BE2C (cell line): ENCODE measurements around the gene DCLK1.

Source experiments
- DNase-seq: peaks from one replicate; pipeline ENCODE4 v3.0.0-alpha.2; 2020
- H3K27me3 ChIP-seq: fragments of 250-450 bp; sonication (Bioruptor Pico); 2 replicates; pipeline ENCODE4 v1.5.1; 2020; ENCODE audit warnings: mild to moderate bottlenecking
- H3K36me3 ChIP-seq: fragments of 250-450 bp; sonication (Bioruptor Pico); 2 replicates; pipeline ENCODE4 v1.5.1; 2020; ENCODE audit warnings: mild to moderate bottlenecking
- H3K4me1 ChIP-seq: fragments of 250-450 bp; sonication (Bioruptor Pico); 2 replicates; pipeline ENCODE4 v1.5.1; 2020
- H3K4me3 ChIP-seq: 2 replicates; pipeline ENCODE4 v1.5.1; 2011; ENCODE audit warnings: low read depth, low read length
- H3K9me3 ChIP-seq: fragments of 250-450 bp; sonication (Bioruptor Pico); 2 replicates; pipeline ENCODE4 v1.5.1; 2020
- CTCF ChIP-seq: IDR thresholded peaks from 2 replicates; pipeline ENCODE4 v1.5.1; 2012; ENCODE audit warnings: mild to moderate bottlenecking, low read depth, low read length

DCLK1 gene

DNA sequence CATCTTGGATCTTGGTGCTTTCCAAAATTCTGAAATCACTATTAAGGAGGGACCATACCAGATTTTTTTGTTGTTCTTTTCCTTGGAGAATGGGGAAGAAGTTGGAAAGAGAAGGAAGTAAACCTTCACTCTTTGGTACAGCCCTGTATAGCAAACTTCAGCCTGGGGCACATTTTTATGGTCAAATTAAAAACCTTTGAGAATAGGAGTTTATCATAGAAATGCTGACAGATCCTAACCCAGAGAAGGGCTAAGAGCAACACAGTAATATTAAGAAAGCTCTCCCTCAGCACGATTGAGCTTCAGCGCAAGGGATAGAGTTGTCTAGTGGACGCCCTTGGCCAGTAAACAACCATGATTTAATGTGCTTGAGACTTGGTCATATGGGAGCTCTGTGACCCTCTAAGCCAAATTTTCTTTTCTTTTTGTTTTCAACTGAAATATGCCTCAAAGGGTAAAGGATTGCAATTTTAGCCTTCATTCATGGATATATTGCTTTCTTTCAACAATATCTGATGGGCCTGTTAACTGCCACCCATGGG is 360.4 kb downstream of the DCLK1 start:
- H3K4me3 ChIP-seq, result no peak overlapping the region
- no peaks in the 10 kb centered on the region for H3K27me3 ChIP-seq
- no peak for DNase-seq
- peaks cover 10% of the 10 kb centered on the region for H3K4me1 ChIP-seq
- no peaks in the 10 kb centered on the region for H3K9me3 ChIP-seq
- H3K36me3 ChIP-seq, result no peaks in the 10 kb centered on the region
- no peak for TF ChIP-seq CTCF

- H3K4me3 ChIP-seq, result no peak overlapping the region
- H3K36me3 ChIP-seq, result no peaks in the 10 kb centered on the region
- H3K4me1 ChIP-seq, result peaks cover 5% of the 10 kb centered on the region
- TF ChIP-seq CTCF, result no peak
- DNase-seq, result no peak
- no peaks in the 10 kb centered on the region for H3K9me3 ChIP-seq
- no peaks in the 10 kb centered on the region for H3K27me3 ChIP-seq
Observed at GRCh38 chr13:35769812-35770211, 361.4 kb downstream of the DCLK1 start.

DNA sequence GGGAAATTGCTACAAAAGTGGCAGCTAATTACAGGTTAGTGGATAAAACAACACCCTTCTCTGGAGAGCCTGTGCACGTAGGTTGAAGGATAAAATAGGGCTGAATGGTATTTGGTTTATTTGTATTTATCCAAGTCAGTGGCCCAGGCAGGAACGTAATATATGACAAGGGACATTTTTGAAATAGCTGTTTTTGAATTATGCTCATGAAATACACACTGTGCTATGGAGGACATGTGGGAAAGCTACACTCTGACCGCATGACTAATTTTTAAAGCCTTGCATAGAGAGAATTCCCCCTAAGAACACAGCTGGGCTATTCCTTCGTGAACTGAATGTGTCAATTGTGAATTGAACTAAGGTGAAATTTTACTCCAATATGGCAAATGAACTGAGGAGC is 362.6 kb downstream of the DCLK1 start:
- no peak for TF ChIP-seq CTCF
- no peak for DNase-seq
- Histone ChIP-seq H3K27me3 (no peaks in the 10 kb centered on the region), H3K9me3 (no peaks in the 10 kb centered on the region), H3K4me1 (peaks cover 5% of the 10 kb centered on the region), H3K36me3 (no peaks in the 10 kb centered on the region), H3K4me3 (no peak overlapping the region)

DNA sequence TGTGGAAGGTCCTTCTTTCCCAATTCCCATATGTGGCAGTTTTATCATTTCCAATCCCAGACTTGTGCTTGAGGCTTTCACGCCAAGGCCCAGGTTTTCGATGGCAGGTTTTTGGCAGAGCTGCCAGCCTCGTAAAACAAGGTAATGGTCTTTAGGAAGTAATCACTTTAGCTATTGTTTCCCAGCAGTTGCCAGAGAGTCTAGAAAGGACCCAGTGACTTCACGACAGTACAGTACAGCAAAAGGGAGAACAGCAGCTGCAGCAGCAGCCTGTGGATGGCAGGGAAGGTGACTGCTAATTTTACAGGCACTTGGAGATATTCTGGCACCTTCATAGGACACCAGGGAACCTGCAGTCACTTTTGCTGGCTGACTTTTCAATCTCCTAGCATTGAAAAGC is 363.1 kb downstream of the DCLK1 start:
- Histone ChIP-seq H3K27me3 (no peaks in the 10 kb centered on the region), H3K4me3 (no peak overlapping the region), H3K36me3 (no peaks in the 10 kb centered on the region), H3K9me3 (no peaks in the 10 kb centered on the region), H3K4me1 (peaks cover 5% of the 10 kb centered on the region)
- TF ChIP-seq CTCF, result no peak
- DNase-seq, result no peak

DNA sequence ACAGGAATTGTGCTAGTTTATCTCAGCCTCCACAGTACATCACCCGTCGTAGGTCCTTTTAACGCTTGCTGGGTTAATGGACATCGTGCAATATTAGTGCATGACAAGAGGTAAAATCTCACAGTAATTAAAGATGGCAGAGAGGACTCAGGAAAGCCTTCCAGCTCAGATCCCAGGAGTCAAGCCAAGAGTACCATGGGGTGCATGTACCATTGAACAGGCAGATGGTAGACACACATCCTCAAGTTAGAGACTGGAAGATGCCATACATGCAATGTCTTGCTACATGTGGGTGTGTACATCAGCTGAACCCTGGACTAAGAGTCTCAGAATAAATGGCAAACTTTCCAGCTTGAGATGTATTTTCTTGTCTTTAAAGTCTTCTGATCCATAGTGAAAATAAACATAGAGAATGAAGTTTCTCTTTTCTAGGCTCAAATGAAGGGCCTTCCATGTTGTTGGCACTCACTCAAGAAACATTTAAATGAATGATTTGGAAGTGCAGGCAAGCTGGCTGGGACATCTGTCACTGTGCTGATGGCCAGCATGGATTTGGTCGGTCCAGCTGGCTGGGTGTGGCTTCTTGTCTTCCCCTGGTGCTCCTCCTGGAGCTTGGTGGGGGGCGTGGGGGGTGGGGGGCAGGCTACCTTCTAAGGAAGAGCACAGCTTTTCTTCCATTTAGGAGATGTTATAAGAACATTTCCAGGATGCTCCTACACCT is 363.8 kb downstream of the DCLK1 start:
- no peaks in the 10 kb centered on the region for H3K27me3 ChIP-seq
- no peak overlapping the region for H3K4me3 ChIP-seq
- no peaks in the 10 kb centered on the region for H3K36me3 ChIP-seq
- peaks cover 5% of the 10 kb centered on the region for H3K4me1 ChIP-seq
- TF ChIP-seq CTCF, result no peak
- H3K9me3 ChIP-seq, result no peaks in the 10 kb centered on the region
- DNase-seq, result no peak

DNA sequence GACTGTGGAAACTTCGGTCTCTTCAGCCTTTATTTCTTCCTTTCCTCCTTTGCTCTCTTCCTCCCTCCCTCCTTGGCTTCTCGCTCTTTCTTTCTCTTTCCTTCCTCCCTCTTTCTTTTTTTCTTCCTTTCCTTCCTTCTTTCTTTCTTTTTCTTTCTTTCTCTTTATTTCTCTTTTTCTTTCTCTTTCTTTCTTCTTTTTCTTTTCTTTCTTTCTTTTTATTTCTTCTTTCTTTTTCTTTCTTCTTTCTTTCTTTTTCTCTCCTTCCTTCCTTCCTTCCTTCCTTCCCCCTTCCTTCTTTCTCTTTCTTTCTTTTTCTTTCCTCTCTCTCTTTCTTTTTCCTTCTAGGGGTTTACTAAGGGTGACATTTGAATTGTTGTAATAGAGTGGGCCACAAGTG is 364.5 kb downstream of the DCLK1 start:
- Histone ChIP-seq H3K27me3 (no peaks in the 10 kb centered on the region), H3K4me3 (no peak overlapping the region), H3K36me3 (no peaks in the 10 kb centered on the region), H3K9me3 (no peaks in the 10 kb centered on the region), H3K4me1 (peaks cover 5% of the 10 kb centered on the region)
- TF ChIP-seq CTCF, result no peak
- DNase-seq, result no peak
